ENCODE measurements around the gene ARRB1.
"Not testable (repeated sequence)": the region's sequence is repeated elsewhere in the genome, so short reads cannot be mapped to it uniquely, and the experiment has no call there.

ARRB1 gene

GRCh38 chr11:75320643-75321042, 30.8 kb downstream of the ARRB1 start:
- no peak for DNase-seq

GRCh38 chr11:75320046-75320618, 31.3 kb downstream of the ARRB1 start:
- DNase-seq, result no peak

GRCh38 chr11:75319035-75319877, 32.2 kb downstream of the ARRB1 start:
- DNase-seq, result no peak

- no peak for DNase-seq
Observed at GRCh38 chr11:75317446-75318122, 33.9 kb downstream of the ARRB1 start.

- DNase-seq, result no peak
Observed at GRCh38 chr11:75315439-75315805, 36.0 kb downstream of the ARRB1 start.

GRCh38 chr11:75314771-75315438, 36.6 kb downstream of the ARRB1 start:
- no peak for DNase-seq

GRCh38 chr11:75313513-75314272, 37.8 kb downstream of the ARRB1 start:
- no peak for DNase-seq

- no peak for DNase-seq
Observed at GRCh38 chr11:75312346-75312745, 39.1 kb downstream of the ARRB1 start.

GRCh38 chr11:75311858-75312288, 39.6 kb downstream of the ARRB1 start:
- no peak for DNase-seq

- DNase-seq, result no peak
Observed at GRCh38 chr11:75308986-75309385, 42.5 kb downstream of the ARRB1 start.

- DNase-seq, result no peak
Observed at GRCh38 chr11:75308116-75308515, 43.3 kb downstream of the ARRB1 start.

GRCh38 chr11:75307058-75307457, 44.4 kb downstream of the ARRB1 start:
- no peak for DNase-seq

GRCh38 chr11:75306529-75306928, 44.9 kb downstream of the ARRB1 start:
- no peak for DNase-seq

- DNase-seq, result no peak
Observed at GRCh38 chr11:75305993-75306392, 45.5 kb downstream of the ARRB1 start.

GRCh38 chr11:75305452-75305851, 46.0 kb downstream of the ARRB1 start:
- DNase-seq, result no peak

- DNase-seq, result not testable (repeated sequence)
Observed at GRCh38 chr11:75304941-75305340, 46.5 kb downstream of the ARRB1 start.

- DNase-seq, result no peak
Observed at GRCh38 chr11:75303544-75304224, 47.8 kb downstream of the ARRB1 start.

- DNase-seq, result no peak
Observed at GRCh38 chr11:75302371-75302770, 49.1 kb downstream of the ARRB1 start.

- DNase-seq, result no peak
Observed at GRCh38 chr11:75301601-75302345, 49.7 kb downstream of the ARRB1 start.

GRCh38 chr11:75301131-75301530, 50.3 kb downstream of the ARRB1 start:
- no peak for DNase-seq

GRCh38 chr11:75298976-75299260, 52.5 kb downstream of the ARRB1 start:
- DNase-seq, result no peak
